Stimulated activated CD8-positive, alpha-beta memory T cell treated with anti-CD3 and anti-CD28 coated beads, Interleukin-12 subunit alpha, Interleukin-12 subunit beta, amount 100 ng/mL, for 1 hour (primary cell): Measurements from ENCODE around the gene CSNK2A2.

Source experiments
- DNase-seq: peaks from one replicate; pipeline ENCODE4 v3.0.0-alpha.2; 2020; ENCODE audit warnings: low read depth

Gene CSNK2A2

GRCh38 chr16:58198803-58199411 is 1.0 kb upstream of the CSNK2A2 start:
- DNase-seq, result no peak

- DNase-seq, result no peak
These were observed 443 bp downstream of the CSNK2A2 start for GRCh38 chr16:58197314-58198012.

- DNase-seq, result no peak
These were observed 1.0 kb downstream of the CSNK2A2 start for GRCh38 chr16:58196898-58197313.

- DNase-seq, result no peak
These were observed 2.1 kb downstream of the CSNK2A2 start for GRCh38 chr16:58195771-58196170.

GRCh38 chr16:58195344-58195743 is 2.6 kb downstream of the CSNK2A2 start:
- DNase-seq, result no peak

- no peak for DNase-seq
These were observed 3.1 kb downstream of the CSNK2A2 start for GRCh38 chr16:58194790-58195189.

GRCh38 chr16:58187665-58188421 is 10.1 kb downstream of the CSNK2A2 start:
- DNase-seq, result no peak

- DNase-seq, result no peak
These were observed 10.8 kb downstream of the CSNK2A2 start for GRCh38 chr16:58187092-58187491.

- DNase-seq, result no peak
These were observed 11.5 kb downstream of the CSNK2A2 start for GRCh38 chr16:58186176-58186944.

GRCh38 chr16:58177353-58177710 is 20.6 kb downstream of the CSNK2A2 start:
- no peak for DNase-seq

- no peak for DNase-seq
These were observed 21.1 kb downstream of the CSNK2A2 start for GRCh38 chr16:58176608-58177352.

- DNase-seq, result no peak
These were observed 27.7 kb downstream of the CSNK2A2 start for GRCh38 chr16:58170223-58170622.

GRCh38 chr16:58160855-58161254 is 37.1 kb downstream of the CSNK2A2 start:
- no peak for DNase-seq

- no peak for DNase-seq
These were observed 39.2 kb downstream of the CSNK2A2 start for GRCh38 chr16:58158725-58159124.

GRCh38 chr16:58157951-58158540 is 39.9 kb downstream of the CSNK2A2 start:
- no peak for DNase-seq

GRCh38 chr16:58157239-58157638 is 40.7 kb downstream of the CSNK2A2 start:
- DNase-seq, result no peak

GRCh38 chr16:58155839-58156238 is 42.1 kb downstream of the CSNK2A2 start:
- DNase-seq, result no peak

GRCh38 chr16:58154345-58154744 is 43.6 kb downstream of the CSNK2A2 start:
- no peak for DNase-seq

GRCh38 chr16:58152246-58152868 is 45.5 kb downstream of the CSNK2A2 start:
- no peak for DNase-seq

GRCh38 chr16:58148526-58148925 is 49.4 kb downstream of the CSNK2A2 start:
- DNase-seq, result no peak

GRCh38 chr16:58148099-58148498 is 49.8 kb downstream of the CSNK2A2 start:
- DNase-seq, result no peak
